HCT116 (cell line): ENCODE data around the gene FOXR2.

Experiments
- CTCF ChIP-seq, 3 experiments: fragments of 200-600 bp in 1 of 3; sonication (generic) in 1 of 3; IDR thresholded peaks in 2 of 3; conservative IDR thresholded peaks in 1 of 3; 2 replicates each; pipeline ENCODE4 v1.5.1; 2012 to 2017; ENCODE audit warnings: low read depth in 2 of 3, low read length in 2 of 3, antibody characterized with exemption in 1 of 3, borderline replicate concordance in 1 of 3, control low read depth in 1 of 3, mild to moderate bottlenecking in 1 of 3, mixed read lengths in 1 of 3, mixed run types in 1 of 3, moderate library complexity in 1 of 3; ENCODE audit not compliant: insufficient read depth in 1 of 3
- FOSL1 ChIP-seq: IDR thresholded peaks from 2 replicates; pipeline ENCODE4 v1.6.1; 2012; ENCODE audit warnings: low read depth
- MAX ChIP-seq: IDR thresholded peaks from 2 replicates; pipeline ENCODE4 v1.6.1; 2012
- POLR2AphosphoS5 ChIP-seq: IDR thresholded peaks from 2 replicates; pipeline ENCODE4 v1.6.1; 2011; ENCODE audit warnings: mild to moderate bottlenecking, low read depth, low read length, moderate library complexity
- RAD21 ChIP-seq: IDR thresholded peaks from 2 replicates; pipeline ENCODE4 v1.6.1; 2012; ENCODE audit warnings: low read depth, mild to moderate bottlenecking
- REST ChIP-seq: IDR thresholded peaks from 2 replicates; pipeline ENCODE4 v1.6.1; 2012; ENCODE audit warnings: low read depth

- TF ChIP-seq CTCF (IDR thresholded peaks at IDR 0.05 in 2 of 3, conservative IDR thresholded peaks at IDR 0.05 in 1 of 3; ENCODE audit: borderline replicate concordance in 1 of 3, insufficient read depth in 1 of 3, low read depth in 2 of 3, low read length in 2 of 3) (no peak), FOSL1 (no peak), RAD21 (no peak), POLR2AphosphoS5 (no peak), REST (no peak), MAX (no peak)
Measured at GRCh38 chrX:55624403-55624802, 1.2 kb downstream of the FOXR2 start.
